Naive thymus-derived CD4-positive, alpha-beta T cell (primary cell): ENCODE measurements around the gene MAD2L2. TPM values are rescaled to one million over a fixed set of nuclear protein-coding genes. Genes with fewer than 3 reads are reported as not detected.

Source experiments
- ATAC-seq: fragments of 150-1000 bp; cut with Tn5 transposase; 2 replicates; pipeline ENCODE4 v1.10.0; 2021; ENCODE audit warnings: mild to moderate bottlenecking, moderate library complexity
- CTCF ChIA-PET: fragments of 350-600 bp; sonication (Branson Sonifier 250); formaldehyde crosslinking; loops from one replicate; lab custom pipeline; 2021; ENCODE audit warnings: antibody characterized with exemption; lab: Charles Lee
- POLR2A ChIA-PET: fragments of 350-600 bp; sonication (Branson Sonifier 250); formaldehyde crosslinking; loops from one replicate; lab custom pipeline; 2021; ENCODE audit warnings: antibody characterized with exemption, inconsistent platforms; lab: Charles Lee
- DNase-seq, 9 donors: peaks; one replicate each; pipeline versions ENCODE4 v3.0.0 to v3.0.0-alpha.2; 2020 to 2022; ENCODE audit warnings: mixed read lengths in 1 of 9
- H3K27ac ChIP-seq: one replicate; pipeline ENCODE4 v1.7.0; 2013; ENCODE audit warnings: mild to moderate bottlenecking, low read depth, low read length, moderate library complexity
- H3K27me3 ChIP-seq, 2 donors: one replicate each; pipeline ENCODE4 v1.7.0; 2013; ENCODE audit warnings: low read length in 2 of 2, mild to moderate bottlenecking in 2 of 2, moderate library complexity in 2 of 2; ENCODE audit not compliant: control insufficient read depth in 2 of 2, insufficient read depth in 2 of 2
- H3K36me3 ChIP-seq, 3 experiments: 1 replicate in 2 of 3; 2 replicates in 1 of 3; pipeline ENCODE4 v1.7.0; 2013; ENCODE audit warnings: low read length in 3 of 3, mild to moderate bottlenecking in 3 of 3, moderate library complexity in 1 of 3; ENCODE audit not compliant: insufficient read depth in 3 of 3, control insufficient read depth in 2 of 3
- H3K4me1 ChIP-seq, 2 donors: one replicate each; pipeline ENCODE4 v1.7.0; 2013; ENCODE audit warnings: low read length in 2 of 2, mild to moderate bottlenecking in 2 of 2, moderate library complexity in 1 of 2; ENCODE audit not compliant: control insufficient read depth in 2 of 2, insufficient read depth in 2 of 2
- H3K4me3 ChIP-seq: 2 replicates; pipeline ENCODE4 v1.7.0; 2013; ENCODE audit warnings: mild to moderate bottlenecking, low read length
- H3K9me3 ChIP-seq, 3 experiments: 1 replicate in 2 of 3; 2 replicates in 1 of 3; pipeline ENCODE4 v1.7.0; 2013; ENCODE audit warnings: low read length in 3 of 3; ENCODE audit not compliant: control insufficient read depth in 2 of 3
- H3K27ac Mint-ChIP-seq, 9 donors: one replicate each; pipeline ENCODE4 v1.8.0; 2020 to 2022; ENCODE audit warnings: mixed read lengths in 9 of 9, mild to moderate bottlenecking in 8 of 9, moderate library complexity in 5 of 9, inconsistent platforms in 2 of 9
- H3K27me3 Mint-ChIP-seq, 5 donors: one replicate each; pipeline ENCODE4 v1.8.0; 2021 to 2022; ENCODE audit warnings: mixed read lengths in 5 of 5, mild to moderate bottlenecking in 1 of 5
- H3K36me3 Mint-ChIP-seq, 5 donors: one replicate each; pipeline ENCODE4 v1.8.0; 2020 to 2022; ENCODE audit warnings: mixed read lengths in 5 of 5, mild to moderate bottlenecking in 3 of 5, inconsistent platforms in 1 of 5
- H3K4me1 Mint-ChIP-seq, 7 donors: one replicate each; pipeline ENCODE4 v1.8.0; 2020 to 2022; ENCODE audit warnings: mixed read lengths in 7 of 7, mild to moderate bottlenecking in 3 of 7, inconsistent platforms in 1 of 7
- H3K4me3 Mint-ChIP-seq, 10 donors: one replicate each; pipeline ENCODE4 v1.8.0; 2020 to 2022; ENCODE audit warnings: mild to moderate bottlenecking in 10 of 10, mixed read lengths in 10 of 10, moderate library complexity in 6 of 10, inconsistent platforms in 2 of 10
- H3K9me3 Mint-ChIP-seq, 11 donors: one replicate each; pipeline ENCODE4 v1.8.0; 2020 to 2022; ENCODE audit warnings: mixed read lengths in 11 of 11, mild to moderate bottlenecking in 4 of 11, inconsistent platforms in 1 of 11, moderate library complexity in 1 of 11
- intact Hi-C, 2 donors: fragments of 100-400 bp; cut with micrococcal nuclease; formaldehyde crosslinking; loops; one replicate each; pipeline ENCODE4 v1.15.1; 2023
- polyA plus RNA-seq, 2 donors: library from polyadenylated mRNA; unstranded; fragments of 300-500 nt; fragmentation: Illumina TruSeq; gene quantifications; one replicate each; pipeline ENCODE4 v1.2.3, GENCODE V29; 2021
- total RNA-seq, 6 experiments: library from RNA in 5 of 6; stranded (reverse) in 5 of 6; gene quantifications; 1 replicate in 5 of 6; 2 replicates in 1 of 6; pipeline ENCODE4 v1.2.3 and lab custom pipeline; 2021 to 2026

MAD2L2 gene
- total and polyA plus RNA-seq, 7 experiments from 2014 or later = 17.1 to 53.3 (median 30.1) TPM

GRCh38 chr1:11695861-11696260, 14.9 kb upstream of the MAD2L2 start:
- DNase-seq (no peak), ATAC-seq (no peak)
- H3K4me3 Mint-ChIP-seq = no peak overlapping the region
- H3K4me1 Mint-ChIP-seq = peaks cover 14 to 22% (median 16%) of the 10 kb centered on the region in 7 donors
- Histone ChIP-seq H3K9me3 (no peaks in the 10 kb centered on the region), H3K27ac (no peak overlapping the region), H3K36me3 (no peaks in the 10 kb centered on the region), H3K27me3 (no peaks in the 10 kb centered on the region), H3K4me1 (peaks cover 6 to 19% of the 10 kb centered on the region in 2 donors), H3K4me3 (no peak overlapping the region)
- POLR2A ChIA-PET = no interaction called here
- peaks cover 0 to 2% (median 0%) of the 10 kb centered on the region in 5 donors for H3K36me3 Mint-ChIP-seq
- intact Hi-C loops = no loop called here
- H3K9me3 Mint-ChIP-seq = peaks cover 0 to 1% (median 0%) of the 10 kb centered on the region in 11 donors
- H3K27me3 Mint-ChIP-seq = peaks cover 15 to 43% (median 21%) of the 10 kb centered on the region in 5 donors
- CTCF ChIA-PET = no interaction called here
- peak overlapping the region in 1 of 9 donors; percentile 25 for H3K27ac Mint-ChIP-seq

GRCh38 chr1:11693917-11694316, 13.0 kb upstream of the MAD2L2 start:
- H3K27ac Mint-ChIP-seq = peak overlapping the region in 1 of 9 donors; percentile 13

GRCh38 chr1:11693024-11693590, 12.2 kb upstream of the MAD2L2 start:
- no peaks in the 10 kb centered on the region for H3K27me3 ChIP-seq

More at GRCh38 chr1:11693917-11694316, 13.0 kb upstream of the MAD2L2 start:
- no peak overlapping the region for H3K4me3 ChIP-seq
- intact Hi-C loops = no loop called here
- no peaks in the 10 kb centered on the region for H3K9me3 ChIP-seq
- no peak for DNase-seq
- ChIA-PET POLR2A (no interaction called here), CTCF (interaction anchor here (0.5 kb wide), 1 partner anchor 37 kb away, joined by 3 read pairs; no protein-coding TSS in a partner anchor)
- Mint-ChIP-seq H3K4me3 (peak overlapping the region in 5 of 10 donors; percentile 9 to 63 (median 22)), H3K9me3 (peaks cover 0 to 1% (median 0%) of the 10 kb centered on the region in 11 donors), H3K36me3 (peaks cover 0 to 2% (median 0%) of the 10 kb centered on the region in 5 donors), H3K4me1 (peaks cover 20 to 33% (median 23%) of the 10 kb centered on the region in 7 donors), H3K27me3 (peaks cover 28 to 58% (median 34%) of the 10 kb centered on the region in 5 donors)
- H3K36me3 ChIP-seq = no peaks in the 10 kb centered on the region
- no peaks in the 10 kb centered on the region for H3K27me3 ChIP-seq
- no peak overlapping the region for H3K27ac ChIP-seq
- H3K4me1 ChIP-seq = peaks cover 11 to 24% of the 10 kb centered on the region in 2 donors
- no peak for ATAC-seq

GRCh38 chr1:11691928-11692711, 11.2 kb upstream of the MAD2L2 start:
- peaks cover 0 to 4% of the 10 kb centered on the region in 2 donors for H3K27me3 ChIP-seq
- ChIA-PET CTCF (no interaction called here), POLR2A (interaction anchor here (0.5 kb wide), 1 partner anchor 760 kb away, joined by 3 read pairs; no protein-coding TSS in a partner anchor)
- H3K4me3 ChIP-seq = no peak overlapping the region
- H3K36me3 ChIP-seq = no peaks in the 10 kb centered on the region
- no peak for ATAC-seq
- no peak for DNase-seq
- intact Hi-C loops = no loop called here
- H3K27ac ChIP-seq = no peak overlapping the region
- H3K27ac Mint-ChIP-seq = no peak overlapping the region
- H3K4me1 Mint-ChIP-seq = peaks cover 19 to 33% (median 23%) of the 10 kb centered on the region in 7 donors
- H3K27me3 Mint-ChIP-seq = peaks cover 41 to 68% (median 45%) of the 10 kb centered on the region in 5 donors
- peaks cover 11 to 24% of the 10 kb centered on the region in 2 donors for H3K4me1 ChIP-seq
- H3K4me3 Mint-ChIP-seq = peak overlapping the region in 9 of 10 donors; percentile 52 to 92 (median 71)
- H3K36me3 Mint-ChIP-seq = peaks cover 0 to 2% (median 0%) of the 10 kb centered on the region in 5 donors
- H3K9me3 ChIP-seq = no peaks in the 10 kb centered on the region
- peaks cover 0 to 1% (median 0%) of the 10 kb centered on the region in 11 donors for H3K9me3 Mint-ChIP-seq

More at GRCh38 chr1:11693024-11693590, 12.2 kb upstream of the MAD2L2 start:
- Histone ChIP-seq H3K9me3 (no peaks in the 10 kb centered on the region), H3K36me3 (no peaks in the 10 kb centered on the region), H3K4me3 (no peak overlapping the region), H3K4me1 (peaks cover 11 to 24% of the 10 kb centered on the region in 2 donors), H3K27ac (no peak overlapping the region)
- ATAC-seq (peak; percentile 72), DNase-seq (peak in 5 of 9 donors; percentile 16 to 29 (median 17))
- peak overlapping the region in 3 of 9 donors; percentile 13 to 67 (median 59) for H3K27ac Mint-ChIP-seq
- POLR2A ChIA-PET = interaction anchor here (0.6 kb wide), 1 partner anchor 1893 kb away, joined by 4 read pairs; no protein-coding TSS in a partner anchor
- CTCF ChIA-PET = no interaction called here
- peak overlapping the region; percentile 16 to 92 (median 64) for H3K4me3 Mint-ChIP-seq
- H3K9me3 Mint-ChIP-seq = peaks cover 0 to 1% (median 0%) of the 10 kb centered on the region in 11 donors
- peaks cover 35 to 60% (median 38%) of the 10 kb centered on the region in 5 donors for H3K27me3 Mint-ChIP-seq
- H3K36me3 Mint-ChIP-seq = peaks cover 0 to 2% (median 0%) of the 10 kb centered on the region in 5 donors
- H3K4me1 Mint-ChIP-seq = peaks cover 20 to 33% (median 23%) of the 10 kb centered on the region in 7 donors
- intact Hi-C loops = no loop called here

GRCh38 chr1:11691302-11691914, 10.5 kb upstream of the MAD2L2 start, which contains the start of gene DRAXIN:
DRAXIN (plus strand) TSS chr1:11691710; CDS start chr1:11706259, 14,549 bp downstream.
- DNase-seq (peak in 1 of 9 donors; percentile 33), ATAC-seq (peak; percentile 26)
- H3K36me3 Mint-ChIP-seq = peaks cover 0 to 2% (median 0%) of the 10 kb centered on the region in 5 donors
- Histone ChIP-seq H3K4me3 (no peak within 1 kb of the TSS), H3K36me3 (no peaks in the 10 kb centered on the region), H3K27ac (no peak within 1 kb of the TSS), H3K27me3 (peaks cover 0 to 4% of the 10 kb centered on the region in 2 donors), H3K4me1 (peaks cover 11 to 24% of the 10 kb centered on the region in 2 donors), H3K9me3 (no peaks in the 10 kb centered on the region)
- ChIA-PET CTCF (no interaction called here), POLR2A (interaction anchor here (0.5 kb wide), 1 partner anchor 759 kb away, joined by 3 read pairs; no protein-coding TSS in a partner anchor)
- no peak within 1 kb of the TSS for H3K27ac Mint-ChIP-seq
- peak within 1 kb of the TSS; percentile 19 to 92 (median 70) for H3K4me3 Mint-ChIP-seq
- H3K4me1 Mint-ChIP-seq = peaks cover 19 to 33% (median 23%) of the 10 kb centered on the region in 7 donors
- peaks cover 0 to 1% (median 0%) of the 10 kb centered on the region in 11 donors for H3K9me3 Mint-ChIP-seq
- intact Hi-C loops = no loop called here
- H3K27me3 Mint-ChIP-seq = peaks cover 41 to 66% (median 45%) of the 10 kb centered on the region in 5 donors
